CD14-positive monocyte (primary cell): Measurements from ENCODE around the gene TP73. TPM values are rescaled to one million over a fixed set of nuclear protein-coding genes. Genes with fewer than 3 reads are reported as not detected.

Experiments
- DNase-seq, 3 donors: peaks; one replicate each; pipeline ENCODE4 v3.0.0-alpha.2; 2011 to 2022
- H2AFZ ChIP-seq: 2 replicates; pipeline ENCODE4 v1.6.0; 2012; ENCODE audit warnings: mild to moderate bottlenecking, low read depth, low read length, inconsistent platforms; ENCODE audit not compliant: insufficient read depth, poor library complexity, severe bottlenecking
- H3K27ac ChIP-seq, 2 donors: 1 replicate in 1 of 2; 2 replicates in 1 of 2; pipeline ENCODE4 v1.5.1; 2012 to 2013; ENCODE audit warnings: low read length in 2 of 2, control low read depth in 1 of 2, inconsistent platforms in 1 of 2, low read depth in 1 of 2, mild to moderate bottlenecking in 1 of 2
- H3K27me3 ChIP-seq, 2 donors: one replicate each; pipeline versions ENCODE4 v1.6.0 to v1.6.1; 2011 to 2013; ENCODE audit warnings: low read length in 2 of 2; ENCODE audit not compliant: control insufficient read depth in 2 of 2, insufficient read depth in 2 of 2
- H3K36me3 ChIP-seq, 2 donors: replicated peaks in 1 of 2; 1 replicate in 1 of 2; 2 replicates in 1 of 2; pipeline versions ENCODE4 v1.5.1 to v1.6.1; 2012 to 2013; ENCODE audit warnings: low read length in 2 of 2, control low read depth in 1 of 2, inconsistent platforms in 1 of 2, mild to moderate bottlenecking in 1 of 2; ENCODE audit not compliant: insufficient read depth in 2 of 2, control insufficient read depth in 1 of 2
- H3K4me1 ChIP-seq, 2 donors: 1 replicate in 1 of 2; 2 replicates in 1 of 2; pipeline versions ENCODE4 v1.5.1 to v1.6.1; 2012 to 2013; ENCODE audit warnings: low read length in 2 of 2, control low read depth in 1 of 2, inconsistent platforms in 1 of 2, mild to moderate bottlenecking in 1 of 2, moderate library complexity in 1 of 2; ENCODE audit not compliant: insufficient read depth in 2 of 2, control insufficient read depth in 1 of 2
- H3K4me2 ChIP-seq: replicated peaks from 2 replicates; pipeline ENCODE3; 2012; ENCODE audit warnings: low read length, moderate library complexity, mild to moderate bottlenecking; ENCODE audit not compliant: poor library complexity, severe bottlenecking; ENCODE audit errors: extremely low read depth
- H3K4me3 ChIP-seq, 3 experiments: fragments of 200-600 bp in 1 of 3; sonication (generic) in 1 of 3; replicated peaks in 1 of 3; 1 replicate in 2 of 3; 2 replicates in 1 of 3; pipeline ENCODE4 v1.5.1; 2011 to 2013; ENCODE audit warnings: low read length in 3 of 3, mild to moderate bottlenecking in 3 of 3, control low read depth in 2 of 3, low read depth in 2 of 3, inconsistent platforms in 1 of 3, moderate library complexity in 1 of 3
- H3K79me2 ChIP-seq: 2 replicates; pipeline ENCODE4 v1.6.0; 2012; ENCODE audit warnings: mild to moderate bottlenecking, control low read depth, inconsistent platforms, low read length, moderate library complexity; ENCODE audit not compliant: insufficient read depth
- H3K9ac ChIP-seq: 2 replicates; pipeline ENCODE4 v1.6.0; 2017; ENCODE audit warnings: low read length, mild to moderate bottlenecking; ENCODE audit not compliant: insufficient read depth, poor library complexity, severe bottlenecking
- H3K9me3 ChIP-seq, 2 donors: replicated peaks in 1 of 2; 1 replicate in 1 of 2; 2 replicates in 1 of 2; pipeline versions ENCODE4 v1.5.1 to v1.6.1; 2012 to 2013; ENCODE audit warnings: low read length in 2 of 2, control low read depth in 1 of 2; ENCODE audit not compliant: control insufficient read depth in 1 of 2, insufficient read depth in 1 of 2
- H4K20me1 ChIP-seq: 2 replicates; pipeline ENCODE4 v1.6.0; 2012; ENCODE audit warnings: mild to moderate bottlenecking, low read length, control low read depth, moderate library complexity; ENCODE audit not compliant: insufficient read depth
- H3K27ac Mint-ChIP-seq, 7 donors: one replicate each; pipeline ENCODE4 v1.8.0; 2020; ENCODE audit warnings: mild to moderate bottlenecking in 7 of 7, mixed read lengths in 7 of 7, moderate library complexity in 6 of 7, inconsistent platforms in 2 of 7
- H3K27me3 Mint-ChIP-seq, 3 donors: one replicate each; pipeline ENCODE4 v1.8.0; 2021 to 2022; ENCODE audit warnings: low read depth in 3 of 3, mild to moderate bottlenecking in 3 of 3, mixed read lengths in 3 of 3, moderate library complexity in 3 of 3, inconsistent platforms in 1 of 3
- H3K36me3 Mint-ChIP-seq, 2 donors: one replicate each; pipeline ENCODE4 v1.8.0; 2020; ENCODE audit warnings: mixed read lengths in 2 of 2, inconsistent platforms in 1 of 2, mild to moderate bottlenecking in 1 of 2
- H3K4me1 Mint-ChIP-seq: one replicate; pipeline ENCODE4 v1.8.0; 2020; ENCODE audit warnings: mild to moderate bottlenecking, mixed read lengths
- H3K4me3 Mint-ChIP-seq, 2 donors: one replicate each; pipeline ENCODE4 v1.8.0; 2020; ENCODE audit warnings: mild to moderate bottlenecking in 2 of 2, mixed read lengths in 2 of 2, moderate library complexity in 1 of 2
- H3K9me3 Mint-ChIP-seq, 7 donors: one replicate each; pipeline ENCODE4 v1.8.0; 2020 to 2022; ENCODE audit warnings: mixed read lengths in 7 of 7, mild to moderate bottlenecking in 6 of 7, moderate library complexity in 6 of 7, inconsistent platforms in 2 of 7
- WGBS: methylation state at CpG from one replicate; pipeline ENCODE4 v1.1.5; 2013; ENCODE audit warnings: missing lambda C conversion rate; ENCODE audit not compliant: insufficient coverage; 5-methylcytosine and 5-hydroxymethylcytosine counted together
- intact Hi-C, 2 donors: fragments of 100-400 bp; cut with micrococcal nuclease; formaldehyde crosslinking; loops; one replicate each; pipeline versions ENCODE4 v1.15.0 to v1.15.1; 2023
- polyA plus RNA-seq, 3 donors: library from polyadenylated mRNA; depleted of rRNA in 1 of 3; unstranded in 2 of 3; stranded (reverse) in 1 of 3; fragments of 300-500 nt in 2 of 3; fragments of >200 nt in 1 of 3; fragmentation: Illumina TruSeq in 2 of 3; gene quantifications; 1 replicate in 2 of 3; 2 replicates in 1 of 3; pipeline ENCODE4 v1.2.3, GENCODE V29; 2012 to 2021
- TF ChIP-seq, protein P1 (sequence below): fragments of 200-600 bp; IDR thresholded peaks from one replicate; pipeline ENCODE4 v1.8.0; 2022; ENCODE audit warnings: antibody characterized with exemption, mild to moderate bottlenecking

Gene TP73
- polyA plus RNA-seq, 3 donors = 0.21 to 0.42 TPM; not detected in 1

DNA sequence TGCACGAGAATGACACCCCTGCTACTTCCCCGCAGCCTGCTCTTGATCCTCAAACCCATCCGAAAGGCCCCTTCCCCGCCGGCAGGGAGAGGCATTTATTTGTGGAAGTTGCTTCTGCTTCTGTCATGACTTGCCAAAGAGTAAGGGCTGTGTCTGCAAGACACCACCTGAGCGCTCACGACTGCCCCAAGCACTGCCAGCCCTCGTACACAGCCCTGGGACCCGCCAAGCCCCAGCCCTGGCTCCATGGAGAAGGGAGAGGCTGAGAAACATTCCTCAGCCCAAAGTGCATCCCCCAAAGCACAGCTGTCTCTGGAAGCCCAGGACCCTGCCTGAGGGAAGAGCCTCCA is 33.8 kb upstream of the TP73 start:
- no peak overlapping the region for H3K27ac Mint-ChIP-seq
- intact Hi-C loops = loop anchor here (2.0 to 5.0 kb wide), 4 partner anchors 51 to 130 kb away; no protein-coding TSS in a partner anchor

GRCh38 chr1:3618881-3619671 is 33.2 kb upstream of the TP73 start:
- no peak overlapping the region for H3K9ac ChIP-seq
- H3K4me3 Mint-ChIP-seq = peak overlapping the region in 1 of 2 donors; percentile 86
- no peaks in the 10 kb centered on the region for H3K9me3 ChIP-seq
- no peaks in the 10 kb centered on the region for H3K36me3 ChIP-seq
- peak overlapping the region in 3 of 7 donors; percentile 44 to 68 (median 61) for H3K27ac Mint-ChIP-seq
- peaks cover 5 to 7% of the 10 kb centered on the region in 2 donors for H3K36me3 Mint-ChIP-seq
- peaks cover 41% of the 10 kb centered on the region for H3K4me1 Mint-ChIP-seq
- peaks cover 13% of the 10 kb centered on the region for H4K20me1 ChIP-seq
- peak overlapping the region; percentile 50 for H2AFZ ChIP-seq
- intact Hi-C loops = loop anchor here (2.0 to 5.0 kb wide), 4 partner anchors 52 to 130 kb away; no protein-coding TSS in a partner anchor
- WGBS = 12% methylated on average over 7 of the region's 21 CpGs
- no peaks in the 10 kb centered on the region for H3K27me3 ChIP-seq
- peak; percentile 66 to 76 (median 68) for DNase-seq
- H3K27ac ChIP-seq = no peak overlapping the region
- peaks cover 25 to 36% of the 10 kb centered on the region in 2 donors for H3K4me1 ChIP-seq
- H3K27me3 Mint-ChIP-seq = peaks cover 2 to 26% (median 7%) of the 10 kb centered on the region in 3 donors
- peaks cover 0 to 3% (median 0%) of the 10 kb centered on the region in 7 donors for H3K9me3 Mint-ChIP-seq
- H3K4me3 ChIP-seq = no peak overlapping the region
- peaks cover 3% of the 10 kb centered on the region for H3K79me2 ChIP-seq
- peak overlapping the region; percentile 28 for H3K4me2 ChIP-seq
- TF ChIP-seq, protein P1, sequence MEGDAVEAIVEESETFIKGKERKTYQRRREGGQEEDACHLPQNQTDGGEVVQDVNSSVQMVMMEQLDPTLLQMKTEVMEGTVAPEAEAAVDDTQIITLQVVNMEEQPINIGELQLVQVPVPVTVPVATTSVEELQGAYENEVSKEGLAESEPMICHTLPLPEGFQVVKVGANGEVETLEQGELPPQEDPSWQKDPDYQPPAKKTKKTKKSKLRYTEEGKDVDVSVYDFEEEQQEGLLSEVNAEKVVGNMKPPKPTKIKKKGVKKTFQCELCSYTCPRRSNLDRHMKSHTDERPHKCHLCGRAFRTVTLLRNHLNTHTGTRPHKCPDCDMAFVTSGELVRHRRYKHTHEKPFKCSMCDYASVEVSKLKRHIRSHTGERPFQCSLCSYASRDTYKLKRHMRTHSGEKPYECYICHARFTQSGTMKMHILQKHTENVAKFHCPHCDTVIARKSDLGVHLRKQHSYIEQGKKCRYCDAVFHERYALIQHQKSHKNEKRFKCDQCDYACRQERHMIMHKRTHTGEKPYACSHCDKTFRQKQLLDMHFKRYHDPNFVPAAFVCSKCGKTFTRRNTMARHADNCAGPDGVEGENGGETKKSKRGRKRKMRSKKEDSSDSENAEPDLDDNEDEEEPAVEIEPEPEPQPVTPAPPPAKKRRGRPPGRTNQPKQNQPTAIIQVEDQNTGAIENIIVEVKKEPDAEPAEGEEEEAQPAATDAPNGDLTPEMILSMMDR = peak; percentile 85

More for the DNA sequence above, 33.8 kb upstream of the TP73 start:
- H3K4me1 Mint-ChIP-seq = peaks cover 35% of the 10 kb centered on the region
- H3K9me3 Mint-ChIP-seq = peaks cover 0 to 1% (median 0%) of the 10 kb centered on the region in 7 donors
- H3K4me2 ChIP-seq = no peak overlapping the region
- 19% methylated on average over 5 of the region's 9 CpGs for WGBS
- H3K9ac ChIP-seq = no peak overlapping the region
- no peak overlapping the region for H3K27ac ChIP-seq
- peaks cover 19 to 30% of the 10 kb centered on the region in 2 donors for H3K4me1 ChIP-seq
- peaks cover 0 to 2% of the 10 kb centered on the region in 2 donors for H3K27me3 ChIP-seq
- H3K9me3 ChIP-seq = no peaks in the 10 kb centered on the region
- peaks cover 5 to 7% of the 10 kb centered on the region in 2 donors for H3K36me3 Mint-ChIP-seq
- TF ChIP-seq, protein P1 = no peak
- H3K36me3 ChIP-seq = no peaks in the 10 kb centered on the region
- peaks cover 7% of the 10 kb centered on the region for H4K20me1 ChIP-seq
- no peak overlapping the region for H3K4me3 ChIP-seq
- H3K79me2 ChIP-seq = no peaks in the 10 kb centered on the region
- no peak for DNase-seq
- H2AFZ ChIP-seq = peak overlapping the region; percentile 6
- peaks cover 2 to 20% (median 11%) of the 10 kb centered on the region in 3 donors for H3K27me3 Mint-ChIP-seq
- no peak overlapping the region for H3K4me3 Mint-ChIP-seq
